ENCODE measurements around the gene BAHCC1.
"Not testable (repeated sequence)": the region's sequence is repeated elsewhere in the genome, so short reads cannot be mapped to it uniquely, and the experiment has no call there.

BAHCC1 gene

DNA sequence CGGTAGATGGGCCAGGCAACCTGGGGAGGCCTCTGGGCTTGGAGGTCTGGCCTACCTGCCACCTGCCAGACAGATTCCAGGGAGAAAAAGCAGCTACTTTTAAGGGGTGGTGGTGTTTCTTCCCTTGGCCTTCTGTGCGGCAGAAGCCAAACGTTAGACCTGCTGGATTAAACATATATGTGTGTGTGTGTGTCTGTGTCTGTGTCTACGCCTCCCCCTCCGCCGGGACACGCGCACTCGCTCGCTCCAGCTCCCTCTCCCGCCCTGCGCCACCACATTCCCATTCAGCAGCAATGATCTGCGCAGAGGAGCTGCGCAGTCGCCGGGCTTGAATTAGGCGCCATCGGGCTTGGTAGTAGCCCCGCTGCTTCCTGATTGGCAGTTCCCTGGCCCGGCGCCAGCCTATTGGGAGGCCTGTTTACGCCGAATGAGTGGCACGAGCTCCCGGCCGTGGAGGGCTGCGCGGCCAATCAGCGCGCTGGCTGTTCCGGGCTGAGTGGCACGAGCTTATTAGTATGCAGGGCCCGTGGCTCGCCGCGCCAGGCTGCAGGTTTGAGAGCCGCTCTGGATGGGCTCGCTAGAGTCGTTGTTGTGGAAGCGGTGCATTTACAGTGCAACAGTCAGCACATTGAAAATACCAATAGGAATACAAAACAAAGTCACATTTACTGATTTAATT lies at the start of gene BAHCC1:
Gene BAHCC1 (plus strand): TSS at position 537 of the 679 bp plus-strand sequence. CDS start 4,283 bp downstream, outside the sequence.
- peak; percentile 36 to 79 for DNase-seq (ENCODE audit: low read depth in 1 of 2, low spot score in 1 of 2)

DNA sequence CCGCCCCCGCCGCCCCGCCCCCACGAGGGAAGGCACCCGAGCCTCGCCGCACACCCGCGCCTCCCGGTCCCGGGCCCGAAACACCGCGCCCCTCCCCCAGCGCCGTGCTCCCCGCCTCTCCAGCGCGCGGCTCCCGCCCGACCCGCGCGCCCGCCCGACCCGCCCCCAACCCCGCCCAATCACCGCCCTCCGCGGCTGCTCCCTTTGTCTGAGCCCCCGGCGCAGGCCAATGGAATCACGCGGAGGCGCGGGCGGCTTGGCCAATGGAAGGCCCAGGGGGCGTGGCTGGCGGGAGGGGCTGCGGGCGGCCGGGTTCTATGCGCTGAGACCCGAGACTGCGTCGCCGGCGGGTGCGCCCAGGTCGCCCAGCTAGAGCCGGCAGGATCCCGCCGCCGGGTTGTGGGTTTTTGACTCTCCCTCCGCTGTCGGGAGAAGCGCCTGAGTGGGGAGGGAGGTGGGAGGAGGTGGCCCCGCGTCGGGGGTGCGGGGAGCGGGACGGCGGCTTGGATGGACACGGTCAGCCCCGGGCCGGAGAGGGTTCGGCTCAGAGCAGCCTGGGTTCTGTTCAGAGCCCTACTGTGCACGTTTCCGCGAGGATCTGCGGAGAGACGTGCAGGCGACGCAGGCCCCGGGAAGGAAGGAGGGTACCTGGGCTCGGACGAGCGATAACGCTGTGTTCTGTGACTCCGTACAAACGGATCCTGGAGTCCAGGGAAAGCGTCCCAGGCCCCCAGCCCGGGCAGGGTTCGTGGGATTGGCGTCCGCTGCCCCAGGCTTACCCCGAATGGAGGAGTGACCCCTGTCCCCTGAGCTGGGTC lies 49.0 kb upstream of the BAHCC1 start:
- DNase-seq (ENCODE audit: low read depth in 1 of 2, low spot score in 1 of 2) = peak; percentile 87 to 93

DNA sequence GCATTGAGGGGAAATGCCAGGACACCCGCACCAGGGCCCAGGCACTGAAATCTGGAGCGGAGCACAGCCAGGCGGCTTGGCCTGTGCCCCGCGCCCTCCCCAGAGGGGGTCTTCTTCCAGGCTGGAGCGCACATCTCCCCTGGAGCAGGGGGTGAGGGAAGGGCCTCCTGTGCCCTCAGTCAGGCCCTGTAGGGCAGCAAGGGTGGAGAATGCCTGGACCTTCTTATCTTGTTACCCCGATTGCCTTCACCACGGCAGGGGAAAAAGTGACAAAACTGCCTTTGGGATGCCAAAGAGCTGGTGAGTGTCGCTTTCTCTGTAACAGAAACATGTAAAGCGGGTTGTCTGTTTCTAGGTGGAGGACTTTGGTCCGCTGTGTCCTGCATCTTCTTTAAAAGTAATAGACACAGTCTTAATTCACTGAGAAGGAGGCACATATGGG lies 48.3 kb upstream of the BAHCC1 start:
- DNase-seq (ENCODE audit: low read depth in 1 of 2, low spot score in 1 of 2) = no peak

DNA sequence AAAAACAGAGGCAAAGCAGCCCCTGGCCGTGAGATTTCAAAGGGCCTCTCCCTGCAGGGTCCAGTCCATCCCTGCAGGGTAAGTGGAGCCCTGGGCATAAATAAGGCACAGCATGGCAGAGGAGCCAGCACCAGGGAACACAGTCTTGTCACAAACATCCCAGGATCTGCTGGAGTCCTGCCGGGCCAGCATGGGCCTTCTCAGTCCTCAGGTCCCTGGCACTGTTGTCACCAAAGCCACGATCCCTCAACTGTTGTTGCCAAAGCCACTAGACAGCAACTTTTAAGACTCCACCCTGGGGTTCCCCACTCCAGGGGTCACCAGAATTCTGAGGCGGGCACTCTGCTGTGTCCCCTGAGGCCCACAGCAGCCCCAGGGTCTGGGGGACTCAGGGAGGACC lies 47.8 kb upstream of the BAHCC1 start:
- DNase-seq (ENCODE audit: low read depth in 1 of 2, low spot score in 1 of 2) = no peak

DNA sequence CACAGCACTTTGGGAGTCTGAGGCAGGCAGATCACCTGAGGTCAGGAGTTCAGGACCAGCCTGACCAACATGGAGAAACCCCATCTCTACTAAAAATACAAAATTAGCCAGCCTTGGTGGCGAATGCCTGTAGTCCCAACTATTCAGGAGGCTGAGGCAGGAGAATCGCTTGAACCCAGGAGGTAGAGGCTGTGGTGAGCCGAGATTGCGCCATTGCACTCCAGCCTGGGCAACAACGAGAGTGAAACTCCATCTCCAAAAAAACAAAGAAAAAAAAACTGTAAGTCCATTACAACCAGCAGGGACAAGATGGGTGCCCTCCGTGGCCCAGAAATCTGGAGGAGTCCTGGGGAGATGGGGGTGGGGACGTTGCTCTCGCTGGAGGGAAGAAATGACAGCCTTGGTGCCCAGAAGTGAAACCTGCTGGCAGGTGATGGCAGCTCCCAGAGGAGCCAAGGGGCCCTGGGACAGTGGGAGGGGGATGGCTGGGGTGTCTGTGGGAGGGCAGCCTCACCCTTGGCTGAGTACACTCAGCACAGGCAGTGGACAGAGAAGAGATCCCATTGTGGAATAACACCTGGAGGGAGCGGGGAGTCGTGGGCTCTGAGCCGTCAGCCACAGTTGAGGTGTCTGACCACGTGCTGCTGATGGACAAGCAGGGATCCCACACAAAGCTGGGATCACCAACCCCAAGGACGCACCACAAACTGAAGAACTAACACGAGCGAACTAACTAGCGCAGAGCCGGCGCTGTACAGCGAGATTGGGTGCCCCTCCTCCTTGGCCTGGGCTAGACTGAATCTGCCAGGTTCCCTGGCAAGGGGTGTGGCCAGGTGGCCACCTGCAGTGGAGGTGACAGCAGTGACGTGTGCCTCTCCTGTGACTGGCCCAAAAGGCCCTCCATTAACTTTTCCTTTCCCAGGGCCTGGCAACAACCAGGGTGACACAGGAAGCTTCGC lies 46.9 kb upstream of the BAHCC1 start:
- DNase-seq (ENCODE audit: low read depth in 1 of 2, low spot score in 1 of 2) = no peak

DNA sequence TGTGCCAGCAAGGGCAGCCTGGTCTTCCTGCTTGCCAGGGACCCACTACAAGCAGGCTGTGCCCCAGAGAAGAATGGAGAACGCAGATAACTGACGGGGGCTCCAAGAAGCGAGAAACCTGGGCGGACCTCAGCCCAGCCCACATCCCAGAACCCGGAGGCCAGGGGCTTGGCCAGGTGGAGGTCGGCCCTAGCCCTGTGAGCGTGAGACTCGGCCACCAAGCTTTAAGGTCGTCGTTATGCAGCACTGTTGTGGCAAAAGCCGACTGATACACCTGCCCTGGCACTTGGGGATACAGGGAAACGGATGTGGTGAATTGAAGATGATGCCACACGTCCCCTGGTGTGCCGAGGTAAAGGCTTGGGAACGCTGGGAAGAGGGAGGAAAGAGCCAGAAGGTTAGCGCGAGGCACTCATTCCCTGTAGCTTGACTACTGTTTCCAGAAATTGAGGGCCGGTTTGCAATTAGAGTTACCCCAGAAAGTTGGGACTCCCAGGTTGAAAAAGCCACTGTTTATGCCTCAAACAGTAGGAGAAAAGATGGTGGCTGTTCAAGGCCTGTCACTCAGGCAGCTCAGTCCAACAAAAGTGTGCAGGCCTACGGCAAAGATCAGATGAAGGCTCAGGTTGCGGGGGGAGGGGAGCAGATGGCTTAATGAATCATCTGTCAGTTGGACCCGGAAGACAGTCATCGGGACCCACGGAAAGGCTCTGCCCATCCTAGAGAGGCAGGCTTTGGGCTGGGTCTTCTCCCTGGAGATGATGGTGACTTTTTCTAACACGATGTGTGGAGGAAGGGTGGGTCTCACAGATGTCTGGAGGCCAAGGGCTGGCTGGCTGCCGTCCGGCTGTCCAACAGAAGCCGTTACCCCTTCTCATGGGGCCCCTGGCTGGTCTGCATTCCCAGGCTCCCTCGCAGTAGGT lies 45.6 kb upstream of the BAHCC1 start:
- DNase-seq (ENCODE audit: low read depth in 1 of 2, low spot score in 1 of 2) = no peak

DNA sequence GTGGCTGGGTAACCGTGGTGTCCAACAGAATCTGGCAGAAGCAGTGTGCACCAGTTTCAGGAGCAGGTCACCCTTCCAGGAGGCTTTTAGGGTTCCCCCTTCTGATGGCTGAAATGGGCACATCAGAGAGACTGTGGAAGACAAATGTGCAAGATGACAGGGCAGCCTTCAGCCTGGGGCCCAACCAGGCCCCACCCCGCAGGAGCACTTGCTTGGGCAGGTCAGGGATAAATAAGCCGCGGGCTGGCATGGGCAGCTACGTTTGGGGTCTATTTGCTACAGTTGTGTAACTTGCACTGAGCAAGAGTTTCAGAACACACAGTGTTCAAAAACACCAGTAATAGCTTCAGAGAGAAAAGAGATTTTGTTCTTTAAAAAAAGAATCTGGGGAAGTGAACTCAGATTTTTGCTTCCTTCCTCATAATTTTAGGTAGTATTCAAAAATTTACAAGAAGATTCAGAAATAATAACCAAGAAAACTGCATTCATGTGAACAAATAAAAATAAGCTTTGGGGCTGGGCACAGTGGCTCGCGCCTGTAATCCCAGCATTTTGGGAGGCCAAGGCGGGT lies 44.9 kb upstream of the BAHCC1 start:
- DNase-seq (ENCODE audit: low read depth in 1 of 2, low spot score in 1 of 2) = no peak

DNA sequence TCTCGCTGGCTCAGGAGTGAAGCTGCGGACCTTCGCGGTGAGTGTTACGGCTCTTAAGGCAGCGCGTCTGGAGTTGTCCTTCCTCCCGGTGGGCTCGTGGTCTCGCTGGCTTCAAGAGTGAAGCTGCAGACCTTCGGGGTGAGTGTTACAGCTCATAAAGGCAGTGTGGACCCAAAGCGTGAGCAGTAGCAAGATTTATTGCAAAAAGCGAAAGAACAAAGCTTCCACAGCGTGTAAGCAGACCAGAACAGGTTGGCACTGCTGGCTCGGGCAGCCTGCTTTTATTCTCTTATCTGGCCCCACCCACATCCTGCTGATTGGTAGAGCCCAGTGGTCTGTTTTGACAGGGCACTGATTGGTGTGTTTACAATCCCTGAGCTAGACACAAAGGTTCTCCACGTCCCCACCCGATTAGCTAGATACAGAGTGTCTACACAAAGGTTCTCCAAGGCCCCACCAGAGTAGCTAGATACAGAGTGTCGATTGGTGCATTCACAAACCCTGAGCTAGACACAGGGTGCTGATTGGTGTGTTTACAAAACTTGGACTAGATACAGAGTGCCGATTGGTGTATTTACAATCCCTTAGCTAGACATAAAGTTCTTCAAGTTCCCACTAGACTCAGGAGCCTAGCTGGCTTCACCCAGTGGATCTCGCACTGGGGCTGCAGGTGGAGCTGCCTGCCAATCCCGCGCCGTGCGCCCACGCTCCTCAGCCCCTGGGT lies 43.8 kb upstream of the BAHCC1 start:
- DNase-seq (ENCODE audit: low read depth in 1 of 2, low spot score in 1 of 2) = not testable (repeated sequence)

DNA sequence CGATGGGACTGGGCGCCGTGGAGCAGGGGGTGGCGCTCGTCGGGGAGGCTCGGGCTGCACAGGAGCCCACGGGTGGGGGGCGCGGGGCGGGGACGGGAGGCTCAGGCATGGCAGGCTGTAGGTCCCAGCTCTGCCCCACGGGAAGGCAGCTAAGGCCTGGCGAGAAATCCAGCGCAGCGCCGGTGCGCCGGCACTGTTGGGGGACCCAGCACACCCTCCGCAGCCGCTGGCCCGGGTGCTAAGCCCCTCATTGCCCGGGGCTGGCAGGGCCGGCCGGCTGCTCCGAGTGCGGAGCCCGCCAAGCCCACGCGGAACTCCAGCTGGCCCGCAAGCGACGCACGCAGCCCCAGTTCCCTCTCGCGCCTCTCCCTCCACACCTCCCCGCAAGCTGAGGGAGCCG lies 43.2 kb upstream of the BAHCC1 start:
- DNase-seq (ENCODE audit: low read depth in 1 of 2, low spot score in 1 of 2) = not testable (repeated sequence)

DNA sequence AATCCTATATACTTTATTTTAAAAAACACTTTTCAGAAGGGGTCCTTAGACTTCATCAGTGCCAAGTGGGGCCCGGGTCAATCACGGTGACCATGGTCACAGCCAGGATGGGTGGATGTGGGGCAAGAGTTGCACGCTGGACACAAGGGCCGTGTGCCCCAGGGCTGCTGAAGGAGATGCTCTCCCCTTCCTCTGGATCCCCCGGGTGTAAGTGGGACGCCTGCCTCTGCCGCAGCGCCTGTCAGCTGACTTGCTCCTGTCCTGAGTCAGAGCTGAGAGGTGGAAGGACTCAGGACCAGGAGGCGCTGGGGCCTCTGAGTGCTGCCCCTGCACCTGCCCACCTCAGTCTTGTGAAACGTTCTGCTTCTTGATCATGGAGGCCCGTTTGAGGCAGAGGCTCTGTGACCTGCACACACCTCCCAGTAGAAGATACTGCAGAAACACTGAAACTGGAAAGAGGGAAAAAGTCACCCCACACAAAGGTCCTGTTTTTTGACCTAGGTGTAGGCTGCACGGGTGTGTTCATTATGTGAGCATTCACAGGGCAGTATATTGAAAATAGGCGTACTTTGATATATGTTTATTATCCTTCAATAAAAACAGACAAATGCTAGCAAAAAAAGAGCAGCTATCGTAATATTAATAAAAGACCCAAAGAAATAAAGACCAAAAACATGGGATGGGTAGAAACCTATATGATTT lies 40.9 kb upstream of the BAHCC1 start:
- no peak for DNase-seq (ENCODE audit: low read depth in 1 of 2, low spot score in 1 of 2)

DNA sequence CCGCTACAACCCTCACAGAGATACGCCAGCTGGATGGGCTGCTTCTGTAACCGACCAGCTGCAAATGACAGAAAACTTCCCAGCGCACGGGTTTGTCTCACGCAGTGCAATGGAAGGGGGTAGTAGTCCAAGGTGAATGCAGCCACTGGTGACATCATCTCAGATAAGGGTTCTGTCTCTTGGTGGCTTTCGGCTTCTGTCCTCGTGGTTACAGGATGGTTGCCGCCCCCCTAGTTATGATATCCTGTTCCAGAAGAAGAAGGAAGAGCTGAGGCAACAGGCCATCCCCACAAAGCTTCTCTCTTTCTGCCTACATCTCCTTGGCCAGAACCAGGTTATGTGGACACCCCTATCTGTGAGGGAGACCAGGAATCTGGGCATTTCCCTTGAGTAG lies 40.3 kb upstream of the BAHCC1 start:
- no peak for DNase-seq (ENCODE audit: low read depth in 1 of 2, low spot score in 1 of 2)

DNA sequence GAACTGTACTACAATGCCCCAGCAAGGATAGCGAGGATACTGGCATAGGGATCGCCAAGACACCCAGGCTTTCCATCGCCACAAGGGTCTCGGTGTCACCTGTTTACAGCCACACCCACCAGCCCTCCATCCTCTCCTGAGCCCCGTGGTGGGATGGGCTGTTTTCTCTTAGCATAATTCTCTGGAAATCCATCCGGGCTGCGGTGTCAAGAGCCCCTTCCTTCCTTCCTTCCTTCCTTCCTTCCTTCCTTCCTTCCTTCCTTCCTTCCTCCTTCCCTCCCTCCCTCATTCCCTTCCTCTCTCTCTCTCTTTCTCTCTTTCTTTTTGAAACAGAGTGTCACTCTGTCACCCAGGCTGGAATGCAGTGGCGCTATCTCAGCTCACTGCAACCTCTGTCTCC lies 36.0 kb upstream of the BAHCC1 start:
- no peak for DNase-seq (ENCODE audit: low read depth in 1 of 2, low spot score in 1 of 2)

DNA sequence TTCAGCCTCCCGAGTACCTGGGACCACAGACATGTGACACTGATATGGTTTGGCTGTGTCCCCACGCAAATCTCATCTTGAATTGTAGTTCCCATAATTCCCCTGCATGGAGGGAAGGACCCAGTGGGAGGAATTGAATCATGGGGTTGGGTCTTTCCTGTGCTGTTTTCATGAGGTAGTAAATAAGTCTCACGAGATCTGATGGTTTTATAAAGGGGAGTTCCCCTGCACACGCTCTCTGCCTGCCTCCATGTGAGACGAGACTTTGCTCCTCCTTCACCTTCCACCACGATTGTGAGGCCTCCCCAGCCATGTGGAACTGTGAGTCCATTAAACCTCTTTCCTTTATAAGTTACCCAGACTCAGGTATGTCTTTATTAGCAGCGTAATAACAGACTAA lies 33.3 kb upstream of the BAHCC1 start:
- not testable (repeated sequence) for DNase-seq (ENCODE audit: low read depth in 1 of 2, low spot score in 1 of 2)

DNA sequence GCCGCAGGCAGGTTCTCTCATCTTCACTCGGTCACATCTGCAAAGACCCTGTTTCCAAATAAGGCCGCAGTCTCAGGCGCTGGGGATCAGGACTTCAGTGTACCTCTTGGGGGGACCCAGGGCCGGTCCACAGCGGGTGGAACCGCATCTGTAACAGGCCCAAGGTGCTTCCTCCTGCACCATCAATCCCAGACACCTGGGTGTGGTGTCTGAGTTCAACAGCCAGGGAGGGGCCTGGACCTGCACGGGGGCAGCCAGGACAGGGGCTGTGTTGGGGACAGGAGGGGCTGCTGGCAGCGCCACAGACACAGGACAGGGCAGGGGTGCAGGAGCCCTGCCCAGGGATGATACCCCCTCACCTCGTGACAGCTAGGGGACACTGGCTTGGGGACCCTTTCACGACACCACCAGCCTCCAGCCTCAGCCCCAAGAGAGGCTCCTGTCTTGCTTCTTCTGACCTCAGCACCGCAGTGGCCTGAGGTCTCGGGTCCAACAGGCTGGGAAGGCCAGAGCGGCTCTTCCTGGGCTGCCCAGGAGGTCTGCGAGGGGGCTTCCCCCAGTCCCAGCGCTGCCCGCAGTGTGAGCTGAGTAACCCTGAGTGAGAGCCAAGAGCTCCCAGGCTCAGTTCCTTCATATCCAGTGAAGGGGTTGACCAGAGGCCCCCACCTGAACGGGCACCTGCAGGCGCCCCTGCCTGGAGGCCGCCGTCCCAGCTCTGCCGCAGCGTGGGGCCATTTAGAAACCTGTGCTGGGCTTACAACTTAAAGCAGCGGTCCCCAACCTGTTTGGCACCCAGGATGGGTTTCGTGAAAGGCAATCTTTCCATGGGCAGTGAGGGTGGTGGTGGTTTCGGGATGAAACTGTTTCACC lies 30.7 kb upstream of the BAHCC1 start:
- DNase-seq (ENCODE audit: low read depth in 1 of 2, low spot score in 1 of 2) = no peak

DNA sequence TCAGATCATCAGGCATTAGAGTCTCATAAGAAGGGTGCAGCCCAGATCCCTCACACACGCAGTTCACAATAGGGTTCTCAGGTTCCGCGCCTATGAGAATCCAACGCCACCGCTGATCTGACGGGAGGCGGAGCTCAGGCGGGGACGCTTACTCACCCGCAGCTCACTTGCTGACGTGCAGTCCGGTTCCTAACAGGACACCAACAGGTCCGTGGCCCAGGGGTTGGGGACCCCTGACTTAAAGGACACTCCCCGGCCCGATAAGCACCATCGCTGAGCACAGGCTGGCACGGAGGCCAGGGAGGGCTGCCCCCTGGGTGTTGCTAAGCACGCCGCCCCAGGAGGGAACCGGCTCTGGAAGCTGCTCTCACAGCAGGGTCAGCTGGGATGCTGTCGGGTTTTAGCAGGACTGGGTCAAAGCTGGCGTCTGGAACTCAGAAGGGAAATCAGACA lies 30.1 kb upstream of the BAHCC1 start:
- DNase-seq (ENCODE audit: low read depth in 1 of 2, low spot score in 1 of 2) = no peak

DNA sequence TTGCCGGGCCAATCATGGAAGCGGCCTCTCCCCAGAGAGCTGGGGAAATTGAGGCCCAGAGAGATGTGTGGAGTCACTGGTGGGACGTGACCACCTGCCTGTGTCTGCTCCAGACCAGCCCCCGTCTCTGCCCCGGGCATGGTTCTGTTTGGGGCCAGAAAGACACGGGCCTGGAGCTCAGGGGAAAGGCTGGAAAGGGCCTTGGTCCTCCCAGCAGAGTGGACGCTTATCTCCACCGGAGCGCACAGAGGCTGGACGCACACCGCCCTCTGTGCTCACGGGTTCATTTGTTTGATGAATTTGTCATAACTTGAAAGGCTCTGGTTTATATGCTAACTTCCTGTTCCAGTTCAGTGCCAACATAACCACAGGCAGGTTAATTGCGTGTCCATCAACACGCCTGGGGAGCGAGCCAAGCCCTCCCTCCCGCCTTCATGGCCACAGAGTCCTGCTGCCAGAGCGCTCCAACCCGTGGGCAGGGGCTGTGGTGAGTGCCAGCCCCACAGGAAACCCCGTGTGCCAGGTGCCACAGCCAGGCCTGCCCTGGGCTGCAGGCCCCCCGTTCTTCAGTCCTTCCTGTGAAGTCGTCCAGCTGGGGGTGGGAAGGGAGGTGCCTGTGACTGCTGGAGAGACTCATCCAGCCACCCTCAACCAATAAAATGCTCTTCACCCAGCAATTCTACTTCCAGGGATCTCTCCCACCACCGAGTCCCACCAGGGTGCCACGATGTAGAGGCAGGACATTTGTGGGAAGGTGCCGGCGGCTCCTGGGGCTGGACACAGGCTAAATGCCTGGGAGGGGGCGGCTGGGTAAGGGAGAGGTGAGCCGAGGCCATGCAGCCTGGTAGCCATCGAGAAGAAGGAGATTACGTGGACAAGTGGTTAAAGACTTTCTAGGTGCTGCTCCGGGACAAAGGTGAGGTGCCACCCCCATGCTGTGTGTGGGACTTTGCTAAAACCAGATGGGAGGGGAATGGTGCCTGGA lies 29.4 kb upstream of the BAHCC1 start:
- no peak for DNase-seq (ENCODE audit: low read depth in 1 of 2, low spot score in 1 of 2)
